ENCODE data around the gene NCKAP5L.
A peak's percentile ranks its signal among the peaks of the same experiment; 100 is the strongest.
"Not testable (repeated sequence)": the region's sequence is repeated elsewhere in the genome, so short reads cannot be mapped to it uniquely, and the experiment has no call there.

NCKAP5L gene

GRCh38 chr12:49864798-49865090, 36.5 kb upstream of the NCKAP5L start:
- DNase-seq (ENCODE audit: low read depth), result no peak

- DNase-seq (ENCODE audit: low read depth), result no peak
Observed at GRCh38 chr12:49863946-49864797, 36.0 kb upstream of the NCKAP5L start.

- DNase-seq (ENCODE audit: low read depth), result not testable (repeated sequence)
Observed at GRCh38 chr12:49860921-49861320, 32.7 kb upstream of the NCKAP5L start.

GRCh38 chr12:49855890-49856289, 27.7 kb upstream of the NCKAP5L start:
- not testable (repeated sequence) for DNase-seq (ENCODE audit: low read depth)

GRCh38 chr12:49854976-49855375, 26.8 kb upstream of the NCKAP5L start:
- no peak for DNase-seq (ENCODE audit: low read depth)

GRCh38 chr12:49853671-49854070, 25.5 kb upstream of the NCKAP5L start:
- DNase-seq (ENCODE audit: low read depth), result no peak

GRCh38 chr12:49847161-49847560, 18.9 kb upstream of the NCKAP5L start:
- DNase-seq (ENCODE audit: low read depth), result no peak

- DNase-seq (ENCODE audit: low read depth), result no peak
Observed at GRCh38 chr12:49846032-49846431, 17.8 kb upstream of the NCKAP5L start.

GRCh38 chr12:49843876-49844437, 15.7 kb upstream of the NCKAP5L start:
- DNase-seq (ENCODE audit: low read depth), result no peak

GRCh38 chr12:49843411-49843810, 15.2 kb upstream of the NCKAP5L start:
- no peak for DNase-seq (ENCODE audit: low read depth)

GRCh38 chr12:49842519-49843352, 14.5 kb upstream of the NCKAP5L start, which contains the start of gene BCDIN3D:
TSS of gene BCDIN3D (minus strand) at chr12:49843106. CDS start at chr12:49843087, 19 bp downstream.
- peak; percentile 90 for DNase-seq (ENCODE audit: low read depth)

- no peak for DNase-seq (ENCODE audit: low read depth)
Observed at GRCh38 chr12:49838973-49839633, 10.9 kb upstream of the NCKAP5L start.

- peak; percentile 48 for DNase-seq (ENCODE audit: low read depth)
Observed at GRCh38 chr12:49832836-49833421, 4.7 kb upstream of the NCKAP5L start.

- no peak for DNase-seq (ENCODE audit: low read depth)
Observed at GRCh38 chr12:49831717-49832116, 3.5 kb upstream of the NCKAP5L start.

GRCh38 chr12:49827401-49828099, 663 bp downstream of the NCKAP5L start:
- peak; percentile 69 for DNase-seq (ENCODE audit: low read depth)

GRCh38 chr12:49827051-49827400, 1.2 kb downstream of the NCKAP5L start:
- no peak for DNase-seq (ENCODE audit: low read depth)

- peak; percentile 14 for DNase-seq (ENCODE audit: low read depth)
Observed at GRCh38 chr12:49825971-49826421, 2.2 kb downstream of the NCKAP5L start.

GRCh38 chr12:49825360-49825970, 2.7 kb downstream of the NCKAP5L start:
- peak; percentile 45 for DNase-seq (ENCODE audit: low read depth)

- peak; percentile 30 for DNase-seq (ENCODE audit: low read depth)
Observed at GRCh38 chr12:49824895-49825294, 3.3 kb downstream of the NCKAP5L start.

- no peak for DNase-seq (ENCODE audit: low read depth)
Observed at GRCh38 chr12:49824416-49824815, 3.8 kb downstream of the NCKAP5L start.

- DNase-seq (ENCODE audit: low read depth), result no peak
Observed at GRCh38 chr12:49823951-49824350, 4.3 kb downstream of the NCKAP5L start.

Measured in fibroblast of gingiva (primary cell).